HEK293 (cell line): ENCODE data around the gene IRF2BPL.

Source experiments
- CTCF ChIA-PET: fragments of 350-600 bp; formaldehyde crosslinking; extraction: SDS; loops from one replicate; lab custom pipeline; 2021; ENCODE audit warnings: antibody characterized with exemption; lab: Yijun Ruan, JAX
- POLR2A ChIA-PET: fragments of 300-600 bp; formaldehyde crosslinking; extraction: SDS; loops from one replicate; lab custom pipeline; 2020; ENCODE audit warnings: antibody characterized with exemption, inconsistent platforms; lab: Yijun Ruan, JAX
- H3K27ac ChIP-seq: fragments of 200-500 bp; sonication (Bioruptor generic); 2 replicates; pipeline ENCODE4 v1.5.1; 2014; ENCODE audit warnings: low read depth, low read length, control low read depth, inconsistent platforms; ENCODE audit errors: extremely low read depth
- H3K36me3 ChIP-seq, 2 experiments: fragments of 200-500 bp in 1 of 2; sonication (Bioruptor generic) in 1 of 2; 1 replicate in 1 of 2; 2 replicates in 1 of 2; pipeline ENCODE4 v1.5.1; 2014 to 2017; ENCODE audit warnings: inconsistent platforms in 2 of 2, low read length in 2 of 2; ENCODE audit not compliant: control insufficient read depth in 2 of 2, insufficient read depth in 1 of 2
- H3K4me1 ChIP-seq: fragments of 200-500 bp; sonication (Bioruptor generic); 2 replicates; pipeline ENCODE4 v1.5.1; 2014; ENCODE audit warnings: mild to moderate bottlenecking, low read length, inconsistent platforms; ENCODE audit not compliant: control insufficient read depth, insufficient read depth
- H3K4me3 ChIP-seq: 2 replicates; pipeline ENCODE4 v1.5.1; 2011; ENCODE audit warnings: low read depth, mild to moderate bottlenecking, control low read depth, low read length, moderate library complexity
- H3K9me3 ChIP-seq: fragments of 200-500 bp; sonication (Bioruptor generic); 2 replicates; pipeline ENCODE4 v1.5.1; 2014; ENCODE audit warnings: low read depth, low read length, inconsistent platforms; ENCODE audit not compliant: control insufficient read depth, insufficient read depth
- KLF1 ChIP-seq: fragments of 450-650 bp; formaldehyde crosslinking; IDR thresholded peaks from 2 replicates; pipeline ENCODE4 v1.5.1; 2016; ENCODE audit warnings: missing biosample characterization, missing genetic modification characterization
- MZF1 ChIP-seq: fragments of 450-650 bp; formaldehyde crosslinking; IDR thresholded peaks from 2 replicates; pipeline ENCODE4 v1.5.1; 2017; ENCODE audit warnings: missing biosample characterization, missing genetic modification characterization, borderline replicate concordance
- TCF7L2 ChIP-seq: IDR thresholded peaks from 2 replicates; pipeline ENCODE4 v1.6.1; 2011; ENCODE audit warnings: low read depth, mild to moderate bottlenecking, inconsistent platforms, low read length, moderate library complexity, borderline replicate concordance
- ZBTB20 ChIP-seq: fragments of 450-650 bp; formaldehyde crosslinking; IDR thresholded peaks from 2 replicates; pipeline ENCODE4 v1.5.1; 2016; ENCODE audit warnings: missing biosample characterization, missing genetic modification characterization
- ZNF266 ChIP-seq: fragments of 450-650 bp; formaldehyde crosslinking; IDR thresholded peaks from 2 replicates; pipeline ENCODE4 v1.5.1; 2016; ENCODE audit warnings: missing biosample characterization, missing genetic modification characterization, low read depth
- ZNF585B ChIP-seq: fragments of 450-650 bp; formaldehyde crosslinking; IDR thresholded peaks from 2 replicates; pipeline ENCODE4 v1.5.1; 2016; ENCODE audit warnings: missing biosample characterization, missing genetic modification characterization
- TF ChIP-seq, protein P1 (sequence below): fragments of 450-650 bp; formaldehyde crosslinking; IDR thresholded peaks from 2 replicates; pipeline ENCODE4 v1.5.1; 2016; ENCODE audit warnings: missing biosample characterization, missing genetic modification characterization, borderline replicate concordance
- TF ChIP-seq, protein P2 (sequence below): fragments of 450-650 bp; formaldehyde crosslinking; IDR thresholded peaks from 2 replicates; pipeline ENCODE4 v1.5.1; 2016; ENCODE audit warnings: missing biosample characterization, missing genetic modification characterization
- TF ChIP-seq, protein P3 (sequence below): fragments of 450-650 bp; formaldehyde crosslinking; IDR thresholded peaks from 2 replicates; pipeline ENCODE4 v1.5.1; 2016; ENCODE audit warnings: missing biosample characterization, missing genetic modification characterization
- TF ChIP-seq, protein P4 (sequence below): fragments of 450-650 bp; formaldehyde crosslinking; IDR thresholded peaks from 2 replicates; pipeline ENCODE4 v1.5.1; 2016; ENCODE audit warnings: missing biosample characterization, missing genetic modification characterization, low read depth

The IRF2BPL gene

DNA sequence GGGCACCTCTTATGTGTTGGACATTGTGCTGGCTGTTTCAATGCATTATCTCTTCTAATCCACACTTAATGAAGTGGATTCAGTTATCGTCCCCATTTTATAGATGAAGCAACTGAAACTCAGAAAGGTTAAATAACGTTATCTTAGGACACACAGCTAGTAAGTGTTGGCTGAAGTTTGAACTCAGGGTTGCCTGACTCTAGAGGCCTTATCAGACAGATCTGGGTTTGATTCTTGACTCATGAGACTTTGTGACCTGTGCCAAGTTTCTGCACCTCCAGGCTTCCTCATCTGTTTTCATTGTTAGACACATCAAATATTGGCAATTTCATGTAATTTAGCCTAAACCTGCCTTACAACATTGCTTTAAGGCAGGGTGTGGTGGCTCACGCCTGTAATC is 18.2 kb upstream of the IRF2BPL start (continued):
- TF ChIP-seq, protein P1, sequence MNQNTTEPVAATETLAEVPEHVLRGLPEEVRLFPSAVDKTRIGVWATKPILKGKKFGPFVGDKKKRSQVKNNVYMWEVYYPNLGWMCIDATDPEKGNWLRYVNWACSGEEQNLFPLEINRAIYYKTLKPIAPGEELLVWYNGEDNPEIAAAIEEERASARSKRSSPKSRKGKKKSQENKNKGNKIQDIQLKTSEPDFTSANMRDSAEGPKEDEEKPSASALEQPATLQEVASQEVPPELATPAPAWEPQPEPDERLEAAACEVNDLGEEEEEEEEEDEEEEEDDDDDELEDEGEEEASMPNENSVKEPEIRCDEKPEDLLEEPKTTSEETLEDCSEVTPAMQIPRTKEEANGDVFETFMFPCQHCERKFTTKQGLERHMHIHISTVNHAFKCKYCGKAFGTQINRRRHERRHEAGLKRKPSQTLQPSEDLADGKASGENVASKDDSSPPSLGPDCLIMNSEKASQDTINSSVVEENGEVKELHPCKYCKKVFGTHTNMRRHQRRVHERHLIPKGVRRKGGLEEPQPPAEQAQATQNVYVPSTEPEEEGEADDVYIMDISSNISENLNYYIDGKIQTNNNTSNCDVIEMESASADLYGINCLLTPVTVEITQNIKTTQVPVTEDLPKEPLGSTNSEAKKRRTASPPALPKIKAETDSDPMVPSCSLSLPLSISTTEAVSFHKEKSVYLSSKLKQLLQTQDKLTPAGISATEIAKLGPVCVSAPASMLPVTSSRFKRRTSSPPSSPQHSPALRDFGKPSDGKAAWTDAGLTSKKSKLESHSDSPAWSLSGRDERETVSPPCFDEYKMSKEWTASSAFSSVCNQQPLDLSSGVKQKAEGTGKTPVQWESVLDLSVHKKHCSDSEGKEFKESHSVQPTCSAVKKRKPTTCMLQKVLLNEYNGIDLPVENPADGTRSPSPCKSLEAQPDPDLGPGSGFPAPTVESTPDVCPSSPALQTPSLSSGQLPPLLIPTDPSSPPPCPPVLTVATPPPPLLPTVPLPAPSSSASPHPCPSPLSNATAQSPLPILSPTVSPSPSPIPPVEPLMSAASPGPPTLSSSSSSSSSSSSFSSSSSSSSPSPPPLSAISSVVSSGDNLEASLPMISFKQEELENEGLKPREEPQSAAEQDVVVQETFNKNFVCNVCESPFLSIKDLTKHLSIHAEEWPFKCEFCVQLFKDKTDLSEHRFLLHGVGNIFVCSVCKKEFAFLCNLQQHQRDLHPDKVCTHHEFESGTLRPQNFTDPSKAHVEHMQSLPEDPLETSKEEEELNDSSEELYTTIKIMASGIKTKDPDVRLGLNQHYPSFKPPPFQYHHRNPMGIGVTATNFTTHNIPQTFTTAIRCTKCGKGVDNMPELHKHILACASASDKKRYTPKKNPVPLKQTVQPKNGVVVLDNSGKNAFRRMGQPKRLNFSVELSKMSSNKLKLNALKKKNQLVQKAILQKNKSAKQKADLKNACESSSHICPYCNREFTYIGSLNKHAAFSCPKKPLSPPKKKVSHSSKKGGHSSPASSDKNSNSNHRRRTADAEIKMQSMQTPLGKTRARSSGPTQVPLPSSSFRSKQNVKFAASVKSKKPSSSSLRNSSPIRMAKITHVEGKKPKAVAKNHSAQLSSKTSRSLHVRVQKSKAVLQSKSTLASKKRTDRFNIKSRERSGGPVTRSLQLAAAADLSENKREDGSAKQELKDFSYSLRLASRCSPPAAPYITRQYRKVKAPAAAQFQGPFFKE (tag by site-specific recombination): no peak
- TF ChIP-seq MZF1 (no peak), TCF7L2 (no peak), ZNF266 (tag by site-specific recombination) (no peak), ZNF585B (no peak)
- TF ChIP-seq, protein P2, sequence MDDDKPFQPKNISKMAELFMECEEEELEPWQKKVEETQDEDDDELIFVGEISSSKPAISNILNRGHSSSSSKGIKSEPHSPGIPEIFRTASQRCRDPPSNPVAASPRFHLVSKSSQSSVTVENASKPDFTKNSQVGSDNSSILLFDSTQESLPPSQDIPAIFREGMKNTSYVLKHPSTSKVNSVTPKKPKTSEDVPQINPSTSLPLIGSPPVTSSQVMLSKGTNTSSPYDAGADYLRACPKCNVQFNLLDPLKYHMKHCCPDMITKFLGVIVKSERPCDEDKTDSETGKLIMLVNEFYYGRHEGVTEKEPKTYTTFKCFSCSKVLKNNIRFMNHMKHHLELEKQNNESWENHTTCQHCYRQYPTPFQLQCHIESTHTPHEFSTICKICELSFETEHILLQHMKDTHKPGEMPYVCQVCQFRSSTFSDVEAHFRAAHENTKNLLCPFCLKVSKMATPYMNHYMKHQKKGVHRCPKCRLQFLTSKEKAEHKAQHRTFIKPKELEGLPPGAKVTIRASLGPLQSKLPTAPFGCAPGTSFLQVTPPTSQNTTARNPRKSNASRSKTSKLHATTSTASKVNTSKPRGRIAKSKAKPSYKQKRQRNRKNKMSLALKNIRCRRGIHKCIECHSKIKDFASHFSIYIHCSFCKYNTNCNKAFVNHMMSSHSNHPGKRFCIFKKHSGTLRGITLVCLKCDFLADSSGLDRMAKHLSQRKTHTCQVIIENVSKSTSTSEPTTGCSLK: no peak
- TF ChIP-seq, all 188 proteins: peak for 0

DNA sequence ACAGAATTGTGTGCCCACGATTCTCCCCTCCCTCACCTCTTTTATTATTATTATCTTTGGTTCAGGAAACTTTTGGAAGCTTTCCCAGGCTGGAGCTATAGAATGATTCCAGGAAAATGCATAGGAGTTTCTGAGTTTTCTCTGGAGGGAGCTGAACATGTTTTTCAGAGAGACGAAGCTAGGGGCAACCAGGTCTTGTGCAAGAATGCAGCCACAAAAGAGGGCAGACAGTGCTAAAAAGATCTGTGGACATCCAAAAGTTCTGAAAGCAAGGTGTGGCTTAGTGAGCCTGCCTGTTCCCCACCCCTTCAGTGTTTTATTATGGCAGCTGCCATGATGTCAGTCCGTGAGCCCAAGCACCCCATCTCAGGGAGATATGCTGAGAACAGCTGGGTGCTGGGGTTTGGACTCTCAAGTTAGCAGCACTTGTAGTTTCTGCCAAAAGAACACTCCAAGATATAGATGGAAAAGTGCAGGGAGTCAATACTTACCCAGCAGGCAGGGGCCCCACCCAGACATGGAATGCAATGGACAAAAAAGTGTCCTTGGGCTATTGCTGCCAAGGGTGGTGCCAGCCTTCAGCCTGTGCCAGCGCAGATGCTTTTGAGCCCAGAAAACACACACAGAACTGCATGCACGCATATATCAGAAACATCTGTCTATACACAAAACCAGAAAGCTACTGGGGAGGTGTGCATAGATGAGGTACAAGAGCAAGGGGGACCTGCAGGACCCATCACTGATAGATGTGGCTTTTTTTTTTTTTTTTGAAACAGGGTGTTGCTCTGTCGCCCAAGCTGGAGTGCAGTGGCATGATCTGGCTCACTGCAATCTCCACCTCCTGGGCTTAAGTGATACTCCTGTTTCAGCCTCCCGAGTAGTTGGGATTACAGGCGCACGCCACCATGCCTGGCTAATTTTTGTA is 17.0 kb upstream of the IRF2BPL start:
- Histone ChIP-seq H3K4me3 (no peak overlapping the region), H3K36me3 (no peaks in the 10 kb centered on the region)
- ChIA-PET CTCF (interaction anchor here (0.8 to 3.8 kb wide), 5 partner anchors 8 to 170 kb away, joined by 4 to 20 read pairs (median 9); no protein-coding TSS in a partner anchor), POLR2A (interaction anchor here (1.0 to 2.1 kb wide), 3 partner anchors 18 to 67 kb away, joined by 3 to 15 read pairs (median 3); partner anchors contain the start of gene IRF2BPL)
- TF ChIP-seq, protein P3, sequence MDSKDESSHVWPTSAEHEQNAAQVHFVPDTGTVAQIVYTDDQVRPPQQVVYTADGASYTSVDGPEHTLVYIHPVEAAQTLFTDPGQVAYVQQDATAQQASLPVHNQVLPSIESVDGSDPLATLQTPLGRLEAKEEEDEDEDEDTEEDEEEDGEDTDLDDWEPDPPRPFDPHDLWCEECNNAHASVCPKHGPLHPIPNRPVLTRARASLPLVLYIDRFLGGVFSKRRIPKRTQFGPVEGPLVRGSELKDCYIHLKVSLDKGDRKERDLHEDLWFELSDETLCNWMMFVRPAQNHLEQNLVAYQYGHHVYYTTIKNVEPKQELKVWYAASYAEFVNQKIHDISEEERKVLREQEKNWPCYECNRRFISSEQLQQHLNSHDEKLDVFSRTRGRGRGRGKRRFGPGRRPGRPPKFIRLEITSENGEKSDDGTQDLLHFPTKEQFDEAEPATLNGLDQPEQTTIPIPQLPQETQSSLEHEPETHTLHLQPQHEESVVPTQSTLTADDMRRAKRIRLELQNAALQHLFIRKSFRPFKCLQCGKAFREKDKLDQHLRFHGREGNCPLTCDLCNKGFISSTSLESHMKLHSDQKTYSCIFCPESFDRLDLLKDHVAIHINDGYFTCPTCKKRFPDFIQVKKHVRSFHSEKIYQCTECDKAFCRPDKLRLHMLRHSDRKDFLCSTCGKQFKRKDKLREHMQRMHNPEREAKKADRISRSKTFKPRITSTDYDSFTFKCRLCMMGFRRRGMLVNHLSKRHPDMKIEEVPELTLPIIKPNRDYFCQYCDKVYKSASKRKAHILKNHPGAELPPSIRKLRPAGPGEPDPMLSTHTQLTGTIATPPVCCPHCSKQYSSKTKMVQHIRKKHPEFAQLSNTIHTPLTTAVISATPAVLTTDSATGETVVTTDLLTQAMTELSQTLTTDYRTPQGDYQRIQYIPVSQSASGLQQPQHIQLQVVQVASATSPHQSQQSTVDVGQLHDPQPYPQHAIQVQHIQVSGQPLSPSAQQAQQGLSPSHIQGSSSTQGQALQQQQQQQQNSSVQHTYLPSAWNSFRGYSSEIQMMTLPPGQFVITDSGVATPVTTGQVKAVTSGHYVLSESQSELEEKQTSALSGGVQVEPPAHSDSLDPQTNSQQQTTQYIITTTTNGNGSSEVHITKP: peak; percentile 72
- TF ChIP-seq KLF1 (tag by site-specific recombination) (peak; percentile 38; the same call in 1 of the 2 replicates), ZBTB20 (tag by site-specific recombination) (peak; percentile 43; the same call in 1 of the 2 replicates)
- TF ChIP-seq, protein P4, sequence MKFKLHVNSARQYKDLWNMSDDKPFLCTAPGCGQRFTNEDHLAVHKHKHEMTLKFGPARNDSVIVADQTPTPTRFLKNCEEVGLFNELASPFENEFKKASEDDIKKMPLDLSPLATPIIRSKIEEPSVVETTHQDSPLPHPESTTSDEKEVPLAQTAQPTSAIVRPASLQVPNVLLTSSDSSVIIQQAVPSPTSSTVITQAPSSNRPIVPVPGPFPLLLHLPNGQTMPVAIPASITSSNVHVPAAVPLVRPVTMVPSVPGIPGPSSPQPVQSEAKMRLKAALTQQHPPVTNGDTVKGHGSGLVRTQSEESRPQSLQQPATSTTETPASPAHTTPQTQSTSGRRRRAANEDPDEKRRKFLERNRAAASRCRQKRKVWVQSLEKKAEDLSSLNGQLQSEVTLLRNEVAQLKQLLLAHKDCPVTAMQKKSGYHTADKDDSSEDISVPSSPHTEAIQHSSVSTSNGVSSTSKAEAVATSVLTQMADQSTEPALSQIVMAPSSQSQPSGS: no peak
- TF ChIP-seq, all 188 proteins: peak for 3
- no peaks in the 10 kb centered on the region for H3K9me3 ChIP-seq
- peaks cover 45% of the 10 kb centered on the region for H3K4me1 ChIP-seq
- H3K27ac ChIP-seq: peak overlapping the region; percentile 49; the same call in 1 of the 2 replicates
